HG03469 (cell line): ENCODE data around the gene PDE9A.

Source experiments
- ATAC-seq: cut with Tn5 transposase; IDR thresholded peaks from one replicate; pipeline ENCODE4 v1.9.1; 2021; ENCODE audit warnings: mild to moderate bottlenecking, moderate library complexity, moderate number of reproducible peaks; ENCODE audit not compliant: unreplicated experiment

PDE9A gene

GRCh38 chr21:42641311-42642218 is 11.9 kb upstream of the PDE9A start:
- no peak for ATAC-seq

- ATAC-seq, result no peak
Measured at GRCh38 chr21:42642219-42642745, 11.1 kb upstream of the PDE9A start.

GRCh38 chr21:42644223-42645208 is 8.9 kb upstream of the PDE9A start:
- ATAC-seq, result no peak

GRCh38 chr21:42645211-42646075 is 8.0 kb upstream of the PDE9A start:
- ATAC-seq, result no peak

- ATAC-seq, result no peak
Measured at GRCh38 chr21:42646076-42646825, 7.2 kb upstream of the PDE9A start.

- ATAC-seq, result no peak
Measured at GRCh38 chr21:42646836-42647235, 6.6 kb upstream of the PDE9A start.

GRCh38 chr21:42648606-42649005 is 4.8 kb upstream of the PDE9A start:
- no peak for ATAC-seq

GRCh38 chr21:42649122-42650032 is 4.0 kb upstream of the PDE9A start:
- ATAC-seq, result no peak

- ATAC-seq, result no peak
Measured at GRCh38 chr21:42650033-42650370, 3.4 kb upstream of the PDE9A start.

GRCh38 chr21:42650441-42651421 is 2.7 kb upstream of the PDE9A start:
- ATAC-seq, result no peak

- no peak for ATAC-seq
Measured at GRCh38 chr21:42651515-42652401, 1.7 kb upstream of the PDE9A start.

- ATAC-seq, result no peak
Measured at GRCh38 chr21:42652527-42653230, 742 bp upstream of the PDE9A start.

GRCh38 chr21:42654179-42654912 is 925 bp downstream of the PDE9A start:
- no peak for ATAC-seq

GRCh38 chr21:42654913-42655795 is 1.7 kb downstream of the PDE9A start:
- ATAC-seq, result no peak
